ENCODE results near the gene STK16. TPM values are rescaled to one million over a fixed set of nuclear protein-coding genes. Genes with fewer than 3 reads are reported as not detected.

STK16 gene
- total RNA-seq, 4 donors from 2014 or later, result 10.9 to 22.9 (median 16.1) TPM

- peak overlapping the region; percentile 17 for H3K4me3 ChIP-seq
- peaks cover 89% of the 10 kb centered on the region for H3K4me1 ChIP-seq
- H3K27me3 ChIP-seq, result no peaks in the 10 kb centered on the region
- no peaks in the 10 kb centered on the region for H3K9me3 ChIP-seq
- peak overlapping the region; percentile 86 for H3K27ac ChIP-seq
- 41% methylated on average over 2 of the region's 2 CpGs for WGBS
- H3K36me3 ChIP-seq, result peaks cover 20% of the 10 kb centered on the region
- TF ChIP-seq POLR2AphosphoS5 (IDR thresholded peaks at IDR 0.05) (no peak), EP300 (IDR thresholded peaks at IDR 0.05) (no peak), POLR2A (IDR thresholded peaks at IDR 0.05) (no peak)
- TF ChIP-seq, protein P1, sequence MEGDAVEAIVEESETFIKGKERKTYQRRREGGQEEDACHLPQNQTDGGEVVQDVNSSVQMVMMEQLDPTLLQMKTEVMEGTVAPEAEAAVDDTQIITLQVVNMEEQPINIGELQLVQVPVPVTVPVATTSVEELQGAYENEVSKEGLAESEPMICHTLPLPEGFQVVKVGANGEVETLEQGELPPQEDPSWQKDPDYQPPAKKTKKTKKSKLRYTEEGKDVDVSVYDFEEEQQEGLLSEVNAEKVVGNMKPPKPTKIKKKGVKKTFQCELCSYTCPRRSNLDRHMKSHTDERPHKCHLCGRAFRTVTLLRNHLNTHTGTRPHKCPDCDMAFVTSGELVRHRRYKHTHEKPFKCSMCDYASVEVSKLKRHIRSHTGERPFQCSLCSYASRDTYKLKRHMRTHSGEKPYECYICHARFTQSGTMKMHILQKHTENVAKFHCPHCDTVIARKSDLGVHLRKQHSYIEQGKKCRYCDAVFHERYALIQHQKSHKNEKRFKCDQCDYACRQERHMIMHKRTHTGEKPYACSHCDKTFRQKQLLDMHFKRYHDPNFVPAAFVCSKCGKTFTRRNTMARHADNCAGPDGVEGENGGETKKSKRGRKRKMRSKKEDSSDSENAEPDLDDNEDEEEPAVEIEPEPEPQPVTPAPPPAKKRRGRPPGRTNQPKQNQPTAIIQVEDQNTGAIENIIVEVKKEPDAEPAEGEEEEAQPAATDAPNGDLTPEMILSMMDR (IDR thresholded peaks at IDR 0.05), result no peak
- DNase-seq (ENCODE audit: low spot score in 2 of 2), result no peak
Measured at GRCh38 chr2:219248845-219249202, 3.5 kb downstream of the STK16 start.

DNA sequence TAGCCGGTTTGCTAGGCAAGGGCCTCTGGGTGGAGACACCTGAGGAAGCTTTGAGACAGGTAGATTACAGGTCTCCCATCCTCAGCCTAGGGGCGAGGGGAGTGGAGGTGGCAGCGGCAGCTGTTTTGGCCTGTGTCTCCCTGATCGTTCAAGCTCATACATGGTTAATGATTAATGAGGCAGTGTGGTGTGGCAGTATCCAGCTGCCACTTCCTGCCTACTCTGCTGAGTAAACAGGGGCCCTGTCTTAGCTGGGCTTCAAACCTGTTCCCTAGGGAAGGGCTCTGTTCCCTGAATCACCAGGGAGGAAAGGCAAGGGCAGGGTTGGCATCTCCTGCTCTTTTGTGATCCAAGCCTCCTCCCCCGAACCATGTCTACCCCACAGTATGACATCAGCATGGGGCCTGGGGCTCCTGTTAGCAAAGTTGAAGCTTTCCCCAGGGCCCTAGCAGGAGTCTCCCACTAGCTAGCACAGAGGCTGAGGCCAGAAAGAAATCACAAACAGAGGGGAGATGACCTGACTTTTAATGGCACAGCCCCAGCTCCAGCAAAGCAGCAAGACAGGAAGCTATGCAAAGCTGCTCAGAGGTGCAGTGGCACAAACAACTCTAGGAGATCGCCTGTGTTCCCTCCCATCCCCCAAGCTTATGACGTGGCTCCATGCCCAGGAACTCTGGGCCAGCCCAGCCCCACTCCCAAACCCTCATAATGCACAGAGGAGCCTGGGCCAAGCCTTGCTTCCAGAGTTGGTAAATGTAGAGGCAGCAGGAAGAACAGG is 4.1 kb downstream of the STK16 start:
- H3K27me3 ChIP-seq, result no peaks in the 10 kb centered on the region
- H3K36me3 ChIP-seq, result peaks cover 20% of the 10 kb centered on the region
- TF ChIP-seq POLR2AphosphoS5 (IDR thresholded peaks at IDR 0.05) (peak in 2 of 3 donors; percentile 15 to 74), EP300 (IDR thresholded peaks at IDR 0.05) (no peak), POLR2A (IDR thresholded peaks at IDR 0.05) (no peak)
- TF ChIP-seq, protein P1 (IDR thresholded peaks at IDR 0.05), result no peak
- peak overlapping the region; percentile 86 for H3K27ac ChIP-seq
- H3K4me1 ChIP-seq, result peaks cover 92% of the 10 kb centered on the region
- DNase-seq (ENCODE audit: low spot score in 2 of 2), result peak; percentile 87 to 89
- 14% methylated on average over 6 of the region's 7 CpGs for WGBS
- peak overlapping the region; percentile 23 for H3K4me3 ChIP-seq
- H3K9me3 ChIP-seq, result no peaks in the 10 kb centered on the region

DNA sequence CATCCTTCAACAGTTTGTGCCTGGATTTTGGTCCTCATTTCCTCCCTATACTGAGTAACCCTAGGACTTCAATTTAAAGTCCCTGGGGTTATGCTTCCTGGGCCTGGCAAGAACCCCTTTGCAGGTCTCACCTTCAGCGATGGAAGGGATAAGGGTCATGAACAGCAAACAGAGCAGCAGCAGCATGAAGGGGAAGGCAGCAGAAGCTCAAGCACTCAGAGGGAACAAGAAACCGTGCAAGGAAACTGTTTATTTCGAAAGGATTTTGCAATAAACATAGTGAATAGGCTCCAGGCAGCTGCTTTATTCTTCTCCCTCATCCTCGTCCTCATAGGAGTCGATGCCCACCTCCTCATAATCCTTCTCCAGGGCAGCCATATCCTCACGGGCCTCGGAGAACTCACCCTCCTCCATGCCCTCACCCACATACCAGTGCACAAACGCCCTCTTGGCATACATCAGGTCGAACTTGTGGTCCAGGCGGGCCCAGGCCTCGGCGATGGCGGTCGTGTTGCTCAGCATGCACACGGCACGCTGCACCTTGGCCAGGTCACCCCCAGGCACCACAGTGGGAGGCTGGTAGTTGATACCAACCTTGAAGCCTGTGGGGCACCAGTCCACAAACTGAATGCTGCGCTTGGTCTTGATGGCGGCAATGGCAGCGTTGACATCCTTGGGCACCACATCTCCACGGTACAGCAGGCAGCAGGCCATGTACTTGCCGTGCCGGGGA is 4.9 kb downstream of the STK16 start:
- Histone ChIP-seq H3K27me3 (no peaks in the 10 kb centered on the region), H3K27ac (peak overlapping the region; percentile 86), H3K4me3 (peak overlapping the region; percentile 23), H3K9me3 (no peaks in the 10 kb centered on the region), H3K36me3 (peaks cover 20% of the 10 kb centered on the region), H3K4me1 (peaks cover 93% of the 10 kb centered on the region)
- no peak for DNase-seq (ENCODE audit: low spot score in 2 of 2)
- 56% methylated on average over 17 of the region's 22 CpGs for WGBS
- no peak for TF ChIP-seq POLR2AphosphoS5 (IDR thresholded peaks at IDR 0.05)
- TF ChIP-seq, protein P1 (IDR thresholded peaks at IDR 0.05), result no peak
- TF ChIP-seq POLR2A (IDR thresholded peaks at IDR 0.05), result no peak
- no peak for TF ChIP-seq EP300 (IDR thresholded peaks at IDR 0.05)

DNA sequence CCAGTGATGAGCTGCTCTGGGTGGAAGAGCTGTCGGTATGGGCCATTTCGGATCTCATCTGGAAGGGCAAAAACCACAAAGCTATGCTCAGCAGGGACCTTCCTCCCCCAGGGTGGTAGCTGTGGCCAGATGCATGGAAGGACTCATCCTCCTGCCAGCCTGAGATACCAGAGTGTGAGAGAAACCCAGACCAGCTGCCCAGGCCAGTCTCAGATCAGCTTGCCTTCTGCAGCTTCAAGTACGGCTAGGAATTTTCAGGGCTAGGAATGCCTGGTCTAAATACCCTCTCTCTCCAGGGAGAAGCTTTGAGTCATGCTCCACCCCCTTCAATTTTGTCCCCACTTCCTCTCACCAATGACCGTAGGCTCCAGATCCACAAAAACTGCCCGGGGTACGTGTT is 6.4 kb downstream of the STK16 start:
- Histone ChIP-seq H3K36me3 (peaks cover 20% of the 10 kb centered on the region), H3K4me3 (peak overlapping the region; percentile 66), H3K27ac (peak overlapping the region; percentile 83), H3K9me3 (no peaks in the 10 kb centered on the region), H3K4me1 (peaks cover 83% of the 10 kb centered on the region), H3K27me3 (no peaks in the 10 kb centered on the region)
- DNase-seq (ENCODE audit: low spot score in 2 of 2), result no peak
- WGBS, result 66% methylated on average over 6 of the region's 6 CpGs
- no peak for TF ChIP-seq POLR2AphosphoS5 (IDR thresholded peaks at IDR 0.05)

- 49% methylated on average over 4 of the region's 5 CpGs for WGBS
- peaks cover 79% of the 10 kb centered on the region for H3K4me1 ChIP-seq
Measured at GRCh38 chr2:219252084-219252483, 6.8 kb downstream of the STK16 start.

More at GRCh38 chr2:219252084-219252483, 6.8 kb downstream of the STK16 start:
- peaks cover 20% of the 10 kb centered on the region for H3K36me3 ChIP-seq
- no peaks in the 10 kb centered on the region for H3K9me3 ChIP-seq
- TF ChIP-seq, protein P1 (IDR thresholded peaks at IDR 0.05), result no peak
- TF ChIP-seq POLR2A (IDR thresholded peaks at IDR 0.05) (no peak), EP300 (IDR thresholded peaks at IDR 0.05) (no peak), POLR2AphosphoS5 (IDR thresholded peaks at IDR 0.05) (no peak)
- no peaks in the 10 kb centered on the region for H3K27me3 ChIP-seq
- peak overlapping the region; percentile 66 for H3K4me3 ChIP-seq
- DNase-seq (ENCODE audit: low spot score in 2 of 2), result no peak
- peak overlapping the region; percentile 83 for H3K27ac ChIP-seq

Data from suprapubic skin (tissue), 4 donors.